Ascending aorta (tissue), 2 donors: ENCODE data around the gene PKM. TPM values are rescaled to one million over a fixed set of nuclear protein-coding genes. Genes with fewer than 3 reads are reported as not detected.

Source experiments
- DNase-seq, 2 donors: peaks; one replicate each; pipeline ENCODE4 v3.0.0-alpha.2; 2019; ENCODE audit warnings: low spot score in 2 of 2
- H3K27ac ChIP-seq, 2 donors: fragments of 200-600 bp; sonication (generic); one replicate each; pipeline ENCODE4 v1.5.1; 2016 to 2017; ENCODE audit warnings: mild to moderate bottlenecking in 1 of 2
- H3K27me3 ChIP-seq: fragments of 200-600 bp; sonication (generic); one replicate; pipeline ENCODE4 v1.5.1; 2017
- H3K36me3 ChIP-seq, 2 donors: fragments of 200-600 bp; sonication (generic); one replicate each; pipeline ENCODE4 v1.5.1; 2016
- H3K4me1 ChIP-seq, 2 donors: fragments of 200-600 bp; sonication (generic); one replicate each; pipeline ENCODE4 v1.5.1; 2016 to 2017; ENCODE audit warnings: mild to moderate bottlenecking in 1 of 2
- H3K4me3 ChIP-seq, 2 donors: fragments of 200-600 bp; sonication (generic); one replicate each; pipeline ENCODE4 v1.5.1; 2016 to 2017; ENCODE audit warnings: mild to moderate bottlenecking in 1 of 2
- H3K9me3 ChIP-seq, 2 donors: fragments of 200-600 bp; sonication (generic); one replicate each; pipeline ENCODE4 v1.5.1; 2016
- intact Hi-C: fragments of 100-400 bp; cut with DNase I; formaldehyde crosslinking; loops from one replicate; pipeline ENCODE4 v1.15.1; 2023
- total RNA-seq: library from RNA; depleted of rRNA; stranded (reverse); fragments of >200 nt; gene quantifications from one replicate; pipeline ENCODE4 v1.1.0, GENCODE V29; 2016
- TF ChIP-seq, protein P1 (sequence below), 3 experiments: fragments of 200-600 bp in 2 of 3; fragments of 450-650 bp in 1 of 3; sonication (generic) in 2 of 3; IDR thresholded peaks; one replicate each; pipeline ENCODE4 v1.5.1; 2016 to 2019; ENCODE audit warnings: antibody characterized with exemption in 3 of 3, mild to moderate bottlenecking in 1 of 3, moderate library complexity in 1 of 3

The PKM gene
- total RNA-seq, 1 donor from 2014 or later = 313 TPM

DNA sequence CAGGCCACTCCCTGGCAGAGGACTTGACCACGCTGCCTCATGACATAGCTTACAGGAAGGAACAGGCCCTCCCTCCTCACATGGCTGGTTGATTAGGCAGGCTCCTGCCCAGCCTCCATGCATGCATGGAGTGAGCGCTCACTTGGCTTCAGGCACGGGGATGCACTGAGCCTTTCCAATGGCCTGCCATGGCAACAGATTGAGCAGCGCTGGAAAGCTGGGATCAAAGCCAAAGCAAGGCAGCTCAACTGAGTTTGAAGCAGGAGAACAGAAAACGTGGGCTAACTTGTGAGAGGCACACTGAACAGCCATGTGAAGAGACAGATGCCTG lies 27.5 kb downstream of the PKM start:
- Histone ChIP-seq H3K36me3 (peaks cover 86 to 96% of the 10 kb centered on the region in 2 donors), H3K4me1 (peaks cover 0 to 7% of the 10 kb centered on the region in 2 donors), H3K27me3 (no peaks in the 10 kb centered on the region), H3K9me3 (no peaks in the 10 kb centered on the region), H3K4me3 (no peak overlapping the region), H3K27ac (peak overlapping the region; percentile 21 to 70)
- DNase-seq = peak; percentile 48 to 84
- TF ChIP-seq, protein P1, sequence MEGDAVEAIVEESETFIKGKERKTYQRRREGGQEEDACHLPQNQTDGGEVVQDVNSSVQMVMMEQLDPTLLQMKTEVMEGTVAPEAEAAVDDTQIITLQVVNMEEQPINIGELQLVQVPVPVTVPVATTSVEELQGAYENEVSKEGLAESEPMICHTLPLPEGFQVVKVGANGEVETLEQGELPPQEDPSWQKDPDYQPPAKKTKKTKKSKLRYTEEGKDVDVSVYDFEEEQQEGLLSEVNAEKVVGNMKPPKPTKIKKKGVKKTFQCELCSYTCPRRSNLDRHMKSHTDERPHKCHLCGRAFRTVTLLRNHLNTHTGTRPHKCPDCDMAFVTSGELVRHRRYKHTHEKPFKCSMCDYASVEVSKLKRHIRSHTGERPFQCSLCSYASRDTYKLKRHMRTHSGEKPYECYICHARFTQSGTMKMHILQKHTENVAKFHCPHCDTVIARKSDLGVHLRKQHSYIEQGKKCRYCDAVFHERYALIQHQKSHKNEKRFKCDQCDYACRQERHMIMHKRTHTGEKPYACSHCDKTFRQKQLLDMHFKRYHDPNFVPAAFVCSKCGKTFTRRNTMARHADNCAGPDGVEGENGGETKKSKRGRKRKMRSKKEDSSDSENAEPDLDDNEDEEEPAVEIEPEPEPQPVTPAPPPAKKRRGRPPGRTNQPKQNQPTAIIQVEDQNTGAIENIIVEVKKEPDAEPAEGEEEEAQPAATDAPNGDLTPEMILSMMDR (IDR thresholded peaks at IDR 0.05) = no peak
- intact Hi-C loops = no loop called here

DNA sequence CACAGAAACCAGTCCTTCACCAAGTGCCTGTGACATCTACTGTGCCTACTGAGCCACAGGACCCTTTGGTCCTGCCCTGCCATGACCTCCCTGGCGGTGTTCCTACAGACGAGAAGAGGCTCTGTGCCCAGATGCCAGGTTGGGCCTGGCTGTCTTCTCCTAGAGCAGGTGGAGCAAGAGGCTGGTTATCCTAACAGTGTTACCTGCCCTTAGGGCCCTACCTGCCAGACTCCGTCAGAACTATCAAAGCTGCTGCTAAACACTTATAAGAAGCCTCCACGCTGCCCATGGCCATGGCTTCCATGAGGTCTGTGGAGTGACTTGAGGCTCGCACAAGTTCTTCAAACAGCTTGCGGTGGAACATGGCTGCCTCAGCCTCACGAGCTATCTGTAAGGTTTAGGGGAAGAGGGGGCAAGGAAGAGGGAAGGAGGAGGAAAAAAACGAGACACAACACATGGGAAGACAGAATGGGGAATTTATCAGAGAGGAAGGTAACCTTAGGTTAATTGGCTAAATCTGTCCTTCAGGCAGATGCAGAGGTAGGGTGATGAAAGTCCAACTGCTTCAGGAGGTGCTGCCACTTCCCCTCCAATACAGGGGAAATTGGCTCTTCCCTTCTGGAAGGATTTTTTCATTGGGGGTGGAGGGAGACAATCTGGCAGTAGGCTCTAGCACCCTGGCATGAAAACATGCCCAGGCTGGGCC lies 28.0 kb downstream of the PKM start:
- peak overlapping the region; percentile 21 to 70 for H3K27ac ChIP-seq
- H3K36me3 ChIP-seq = peaks cover 81 to 91% of the 10 kb centered on the region in 2 donors
- intact Hi-C loops = no loop called here

DNA sequence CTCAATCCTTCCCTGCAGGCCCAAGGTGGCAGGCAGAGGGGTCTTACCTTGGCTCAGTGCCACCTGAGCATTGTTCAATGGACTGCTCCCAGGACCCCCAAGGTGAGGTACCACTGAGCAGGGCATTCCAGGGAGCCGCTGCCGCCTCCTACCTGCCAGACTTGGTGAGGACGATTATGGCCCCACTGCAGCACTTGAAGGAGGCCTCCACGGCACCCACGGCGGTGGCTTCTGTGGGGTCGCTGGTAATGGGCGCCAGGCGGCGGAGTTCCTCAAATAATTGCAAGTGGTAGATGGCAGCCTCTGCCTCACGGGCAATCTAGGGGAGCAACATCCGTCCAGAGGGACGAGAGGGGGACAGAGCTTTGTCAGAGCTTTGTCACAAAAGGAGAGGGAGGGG lies 28.7 kb downstream of the PKM start:
- no peaks in the 10 kb centered on the region for H3K9me3 ChIP-seq
- peak overlapping the region in 1 of 2 donors; percentile 70 for H3K27ac ChIP-seq
- peaks cover 6 to 7% of the 10 kb centered on the region in 2 donors for H3K4me1 ChIP-seq
- intact Hi-C loops = no loop called here
- no peak overlapping the region for H3K4me3 ChIP-seq
- peaks cover 74 to 85% of the 10 kb centered on the region in 2 donors for H3K36me3 ChIP-seq
- TF ChIP-seq, protein P1 (IDR thresholded peaks at IDR 0.05) = no peak
- no peaks in the 10 kb centered on the region for H3K27me3 ChIP-seq
- no peak for DNase-seq

More for the DNA sequence above, 28.0 kb downstream of the PKM start:
- no peaks in the 10 kb centered on the region for H3K27me3 ChIP-seq
- H3K9me3 ChIP-seq = no peaks in the 10 kb centered on the region
- H3K4me1 ChIP-seq = peaks cover under 1 to 7% of the 10 kb centered on the region in 2 donors
- DNase-seq = no peak
- TF ChIP-seq, protein P1 (IDR thresholded peaks at IDR 0.05) = no peak
- no peak overlapping the region for H3K4me3 ChIP-seq

DNA sequence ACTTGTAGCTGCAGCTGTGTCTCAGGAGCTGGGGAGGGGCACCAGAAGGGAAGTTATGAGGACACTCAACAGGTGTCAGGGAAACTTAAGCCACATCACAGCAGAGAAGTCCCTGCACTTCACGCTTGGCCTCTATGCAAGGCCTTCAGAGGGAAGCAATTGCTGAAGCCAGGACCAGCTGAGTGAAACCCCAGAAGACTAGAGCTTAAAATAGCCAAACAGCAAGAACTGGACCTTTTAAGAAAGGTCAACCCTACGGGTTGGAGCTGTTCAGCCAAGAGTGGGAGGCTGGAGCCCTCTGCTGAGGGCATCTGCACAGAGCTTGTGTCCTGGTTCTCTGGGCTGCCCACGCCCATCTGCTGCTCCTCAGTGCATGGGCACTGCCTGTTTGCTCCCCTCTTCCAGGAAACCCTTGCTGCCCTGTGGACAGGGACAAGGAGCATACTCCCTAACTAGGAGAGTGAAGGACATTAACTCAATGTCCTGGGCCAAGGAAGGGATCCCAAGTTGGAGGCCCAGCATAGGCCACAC lies 29.5 kb downstream of the PKM start:
- Histone ChIP-seq H3K4me3 (no peak overlapping the region), H3K27me3 (no peaks in the 10 kb centered on the region), H3K9me3 (no peaks in the 10 kb centered on the region), H3K36me3 (peaks cover 66 to 76% of the 10 kb centered on the region in 2 donors), H3K4me1 (peaks cover 6 to 7% of the 10 kb centered on the region in 2 donors), H3K27ac (peak overlapping the region in 1 of 2 donors; percentile 8)
- TF ChIP-seq, protein P1 (IDR thresholded peaks at IDR 0.05) = no peak
- DNase-seq = no peak
- intact Hi-C loops = no loop called here

DNA sequence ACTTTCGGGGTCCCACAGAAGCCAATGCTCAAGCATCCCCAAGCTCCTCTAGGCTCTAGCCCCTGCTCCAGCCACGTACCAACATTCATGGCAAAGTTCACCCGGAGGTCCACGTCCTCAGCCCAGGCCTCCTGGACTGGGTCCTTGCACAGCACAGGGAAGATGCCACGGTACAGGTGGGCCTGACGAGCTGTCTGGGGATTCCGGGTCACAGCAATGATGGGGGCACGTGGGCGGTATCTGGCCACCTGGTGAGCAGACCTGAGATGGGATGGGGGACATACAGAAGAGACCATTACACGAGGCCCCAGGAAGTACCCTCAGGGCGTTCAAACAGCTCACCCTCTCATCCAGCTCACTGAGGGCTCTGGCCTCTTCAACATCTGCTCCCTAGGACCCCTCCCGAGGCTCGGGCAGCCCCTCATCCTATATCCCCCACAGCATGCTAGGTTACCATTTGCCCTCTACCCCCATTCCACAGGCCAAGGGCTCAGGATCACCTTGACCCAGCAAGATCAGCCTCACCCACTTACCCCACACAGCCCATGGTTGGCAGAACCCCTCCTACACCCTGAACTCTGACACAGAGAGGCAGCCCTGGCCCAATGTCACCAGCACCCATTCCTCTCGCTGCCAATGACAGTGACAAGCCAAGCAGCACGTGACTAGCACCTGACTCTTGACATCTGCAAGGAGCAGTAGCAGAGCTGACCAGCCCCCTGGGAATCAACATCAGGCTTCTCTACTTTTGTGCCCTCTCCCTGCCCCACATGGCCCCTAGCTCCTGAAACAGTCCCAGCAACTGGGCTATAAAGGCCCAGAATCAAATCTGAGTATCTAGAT lies 30.4 kb downstream of the PKM start:
- Histone ChIP-seq H3K4me1 (peaks cover 6 to 7% of the 10 kb centered on the region in 2 donors), H3K27ac (peak overlapping the region in 1 of 2 donors; percentile 8), H3K9me3 (no peaks in the 10 kb centered on the region), H3K36me3 (peaks cover 58 to 68% of the 10 kb centered on the region in 2 donors), H3K27me3 (no peaks in the 10 kb centered on the region), H3K4me3 (no peak overlapping the region)
- TF ChIP-seq, protein P1 (IDR thresholded peaks at IDR 0.05) = no peak
- intact Hi-C loops = no loop called here
- no peak for DNase-seq
